Common myeloid progenitor, CD34-positive (primary cell): ENCODE results near the gene LTA4H.
"Not testable (repeated sequence)": the region's sequence is repeated elsewhere in the genome, so short reads cannot be mapped to it uniquely, and the experiment has no call there.

ENCODE experiments used
- CTCF ChIA-PET: fragments of 350-600 bp; sonication (Branson Sonifier 250); formaldehyde crosslinking; loops from one replicate; lab custom pipeline; 2021; ENCODE audit warnings: antibody characterized with exemption; lab: Charles Lee
- POLR2A ChIA-PET: fragments of 350-600 bp; sonication (Branson Sonifier 250); formaldehyde crosslinking; loops from one replicate; lab custom pipeline; 2021; ENCODE audit warnings: antibody characterized with exemption; lab: Charles Lee
- DNase-seq, 3 donors: peaks; one replicate each; pipeline versions ENCODE4 v3.0.0 to v3.0.0-alpha.2; 2013
- H3K27ac ChIP-seq, 2 experiments: 1 replicate in 1 of 2; 2 replicates in 1 of 2; pipeline ENCODE4 v1.7.0; 2013; ENCODE audit warnings: inconsistent platforms in 2 of 2, low read length in 2 of 2, mild to moderate bottlenecking in 2 of 2, low read depth in 1 of 2, moderate library complexity in 1 of 2; ENCODE audit not compliant: severe bottlenecking in 2 of 2, insufficient read depth in 1 of 2, poor library complexity in 1 of 2
- H3K27me3 ChIP-seq, 5 experiments: replicated peaks in 2 of 5; 1 replicate in 3 of 5; 2 replicates in 2 of 5; pipeline versions ENCODE4 v1.6.1 to v1.7.0; 2013; ENCODE audit warnings: low read length in 4 of 5, mild to moderate bottlenecking in 2 of 5, moderate library complexity in 2 of 5, inconsistent platforms in 1 of 5; ENCODE audit not compliant: insufficient read depth in 5 of 5, control insufficient read depth in 4 of 5
- H3K36me3 ChIP-seq, 4 experiments: 1 replicate in 2 of 4; 2 replicates in 2 of 4; pipeline versions ENCODE4 v1.6.1 to v1.7.0; 2013; ENCODE audit warnings: low read length in 3 of 4, control low read depth in 1 of 4, mild to moderate bottlenecking in 1 of 4; ENCODE audit not compliant: control insufficient read depth in 4 of 4, insufficient read depth in 4 of 4
- H3K4me1 ChIP-seq, 4 experiments: 1 replicate in 3 of 4; 2 replicates in 1 of 4; pipeline versions ENCODE4 v1.6.1 to v1.7.1; 2013; ENCODE audit warnings: low read length in 3 of 4, mild to moderate bottlenecking in 3 of 4, control low read depth in 1 of 4, inconsistent platforms in 1 of 4, moderate library complexity in 1 of 4; ENCODE audit not compliant: control insufficient read depth in 4 of 4, insufficient read depth in 4 of 4; ENCODE audit errors: control extremely low read depth in 1 of 4
- H3K4me3 ChIP-seq, 7 experiments: 1 replicate in 4 of 7; 2 replicates in 3 of 7; pipeline versions ENCODE4 v1.5.1 to v1.7.0; 2013; ENCODE audit warnings: mild to moderate bottlenecking in 7 of 7, low read length in 6 of 7, moderate library complexity in 6 of 7, inconsistent platforms in 2 of 7, low read depth in 2 of 7, control low read depth in 1 of 7; ENCODE audit not compliant: insufficient read depth in 4 of 7, control insufficient read depth in 1 of 7; ENCODE audit errors: extremely low read depth in 1 of 7
- H3K9me3 ChIP-seq, 5 experiments: 1 replicate in 4 of 5; 2 replicates in 1 of 5; pipeline versions ENCODE4 v1.6.1 to v1.7.1; 2013; ENCODE audit warnings: low read length in 4 of 5, mild to moderate bottlenecking in 2 of 5, inconsistent platforms in 1 of 5, low read depth in 1 of 5, moderate library complexity in 1 of 5; ENCODE audit not compliant: control insufficient read depth in 4 of 5, insufficient read depth in 2 of 5; ENCODE audit errors: control extremely low read depth in 1 of 5
- WGBS: methylation state at CpG from one replicate; pipeline ENCODE4 v1.1.5; 2013; ENCODE audit not compliant: insufficient coverage; 5-methylcytosine and 5-hydroxymethylcytosine counted together

LTA4H gene

GRCh38 chr12:96065776-96066175 is 30.4 kb upstream of the LTA4H start:
- H3K27me3 ChIP-seq, DNase-seq, H3K4me3 ChIP-seq, H3K27ac ChIP-seq, POLR2A ChIA-PET, H3K36me3 ChIP-seq, H3K9me3 ChIP-seq: not testable (repeated sequence)
- H3K4me1 ChIP-seq = peaks cover 5 to 24% (median 17%) of the 10 kb centered on the region in 4 experiments
- WGBS = no CpG with 5 or more reads among the region's 3 CpGs
- CTCF ChIA-PET = interaction anchor here (0.6 to 11.8 kb wide), 8 partner anchors 34 to 451 kb away, joined by 3 to 225 read pairs (median 5); no protein-coding TSS in a partner anchor

GRCh38 chr12:96064966-96065365 is 29.6 kb upstream of the LTA4H start:
- CTCF ChIA-PET = interaction anchor here (1.0 to 11.8 kb wide), 8 partner anchors 35 to 452 kb away, joined by 3 to 225 read pairs (median 7); no protein-coding TSS in a partner anchor

GRCh38 chr12:96064271-96064670 is 28.9 kb upstream of the LTA4H start:
- Histone ChIP-seq H3K4me3 (no peak overlapping the region), H3K27ac (no peak overlapping the region), H3K36me3 (no peaks in the 10 kb centered on the region), H3K9me3 (no peaks in the 10 kb centered on the region), H3K4me1 (peaks cover 5 to 20% (median 14%) of the 10 kb centered on the region in 4 experiments), H3K27me3 (no peaks in the 10 kb centered on the region)
- DNase-seq = no peak
- 83% methylated on average over 1 of the region's 2 CpGs for WGBS
- ChIA-PET CTCF (interaction anchor here (0.5 to 11.8 kb wide), 16 partner anchors 9 to 452 kb away, joined by 3 to 225 read pairs (median 3); no protein-coding TSS in a partner anchor), POLR2A (no interaction called here)

More at GRCh38 chr12:96064966-96065365, 29.6 kb upstream of the LTA4H start:
- 95% methylated on average over 5 of the region's 5 CpGs for WGBS
- H3K27me3 ChIP-seq = no peaks in the 10 kb centered on the region
- H3K4me3 ChIP-seq = no peak overlapping the region
- no peaks in the 10 kb centered on the region for H3K9me3 ChIP-seq
- POLR2A ChIA-PET = no interaction called here
- H3K36me3 ChIP-seq = no peaks in the 10 kb centered on the region
- peaks cover 5 to 20% (median 14%) of the 10 kb centered on the region in 4 experiments for H3K4me1 ChIP-seq
- no peak for DNase-seq
- no peak overlapping the region for H3K27ac ChIP-seq

- DNase-seq = peak; percentile 47 to 55 (median 50)
- POLR2A ChIA-PET = no interaction called here
Measured at GRCh38 chr12:96063046-96063445, 27.7 kb upstream of the LTA4H start.

GRCh38 chr12:96061864-96062453 is 26.6 kb upstream of the LTA4H start:
- ChIA-PET POLR2A (interaction anchor here (1.0 kb wide), 1 partner anchor 153 kb away, joined by 4 read pairs; no protein-coding TSS in a partner anchor), CTCF (interaction anchor here (0.6 to 11.8 kb wide), 21 partner anchors 16 to 460 kb away, joined by 3 to 225 read pairs (median 4); no protein-coding TSS in a partner anchor)
- Histone ChIP-seq H3K36me3 (no peaks in the 10 kb centered on the region), H3K4me3 (no peak overlapping the region), H3K9me3 (peaks cover 0 to 3% (median 3%) of the 10 kb centered on the region in 5 experiments), H3K27me3 (no peaks in the 10 kb centered on the region), H3K27ac (no peak overlapping the region), H3K4me1 (peaks cover 5 to 20% (median 14%) of the 10 kb centered on the region in 4 experiments)
- DNase-seq = peak; percentile 93 to 97 (median 95)
- 60% methylated on average over 3 of the region's 4 CpGs for WGBS

More at GRCh38 chr12:96063046-96063445, 27.7 kb upstream of the LTA4H start:
- Histone ChIP-seq H3K4me1 (peaks cover 5 to 20% (median 14%) of the 10 kb centered on the region in 4 experiments), H3K27me3 (no peaks in the 10 kb centered on the region), H3K9me3 (no peaks in the 10 kb centered on the region), H3K4me3 (no peak overlapping the region), H3K27ac (no peak overlapping the region), H3K36me3 (no peaks in the 10 kb centered on the region)
- 95% methylated on average over 2 of the region's 4 CpGs for WGBS
- CTCF ChIA-PET = interaction anchor here (0.7 to 11.8 kb wide), 5 partner anchors 60 to 152 kb away, joined by 3 to 225 read pairs (median 15); no protein-coding TSS in a partner anchor

- CTCF ChIA-PET = interaction anchor here (0.9 to 11.8 kb wide), 18 partner anchors 16 to 460 kb away, joined by 3 to 225 read pairs (median 5); no protein-coding TSS in a partner anchor
- 100% methylated on average over 2 of the region's 3 CpGs for WGBS
- no peak for DNase-seq
- Histone ChIP-seq H3K4me1 (peaks cover 5 to 20% (median 14%) of the 10 kb centered on the region in 4 experiments), H3K9me3 (peaks cover under 1 to 8% (median 4%) of the 10 kb centered on the region in 5 experiments), H3K27ac (no peak overlapping the region), H3K36me3 (no peaks in the 10 kb centered on the region), H3K27me3 (no peaks in the 10 kb centered on the region), H3K4me3 (no peak overlapping the region)
- POLR2A ChIA-PET = interaction anchor here (1.0 kb wide), 1 partner anchor 154 kb away, joined by 4 read pairs; no protein-coding TSS in a partner anchor
Measured at GRCh38 chr12:96061323-96061722, 25.9 kb upstream of the LTA4H start.

GRCh38 chr12:96060041-96060440 is 24.7 kb upstream of the LTA4H start:
- 100% methylated on average over 7 of the region's 7 CpGs for WGBS
- H3K9me3 ChIP-seq = peaks cover 3 to 9% (median 5%) of the 10 kb centered on the region in 5 experiments
- H3K4me3 ChIP-seq = no peak overlapping the region
- H3K4me1 ChIP-seq = peaks cover 5 to 20% (median 14%) of the 10 kb centered on the region in 4 experiments
- no peak overlapping the region for H3K27ac ChIP-seq
- H3K36me3 ChIP-seq = no peaks in the 10 kb centered on the region
- ChIA-PET CTCF (interaction anchor here (1.0 to 11.8 kb wide), 7 partner anchors 19 to 155 kb away, joined by 3 to 225 read pairs (median 5); no protein-coding TSS in a partner anchor), POLR2A (no interaction called here)
- DNase-seq = no peak
- H3K27me3 ChIP-seq = no peaks in the 10 kb centered on the region
